ENCODE data around the gene LMBR1.

The LMBR1 gene

GRCh38 chr7:156753630-156754029 is 139.4 kb downstream of the LMBR1 start:
- no peak overlapping the region for H3K27ac ChIP-seq
- peaks cover 0 to 7% (median 0%) of the 10 kb centered on the region in 3 donors for H3K36me3 ChIP-seq
- H3K4me3 ChIP-seq = no peak overlapping the region
- TF ChIP-seq CTCF (IDR thresholded peaks at IDR 0.05) = no peak
- no peaks in the 10 kb centered on the region for H3K4me1 ChIP-seq
- H3K9me3 ChIP-seq = no peaks in the 10 kb centered on the region
- DNase-seq = no peak
- intact Hi-C loops (cut with DNase I; ENCODE audit: low total_unique reads) = no loop called here
- no peaks in the 10 kb centered on the region for H3K27me3 ChIP-seq

GRCh38 chr7:156753229-156753560 is 139.8 kb downstream of the LMBR1 start:
- TF ChIP-seq CTCF (IDR thresholded peaks at IDR 0.05) = no peak
- H3K27me3 ChIP-seq = no peaks in the 10 kb centered on the region
- H3K9me3 ChIP-seq = no peaks in the 10 kb centered on the region
- DNase-seq = no peak
- intact Hi-C loops (cut with DNase I; ENCODE audit: low total_unique reads) = no loop called here
- no peak overlapping the region for H3K27ac ChIP-seq
- no peak overlapping the region for H3K4me3 ChIP-seq
- H3K4me1 ChIP-seq = no peaks in the 10 kb centered on the region
- peaks cover 0 to 7% (median 0%) of the 10 kb centered on the region in 3 donors for H3K36me3 ChIP-seq

- Histone ChIP-seq H3K27ac (no peak overlapping the region), H3K9me3 (no peaks in the 10 kb centered on the region), H3K4me3 (no peak overlapping the region), H3K27me3 (no peaks in the 10 kb centered on the region), H3K4me1 (no peaks in the 10 kb centered on the region), H3K36me3 (peaks cover 0 to 7% (median 0%) of the 10 kb centered on the region in 3 donors)
- intact Hi-C loops (cut with DNase I; ENCODE audit: low total_unique reads) = no loop called here
- TF ChIP-seq CTCF (IDR thresholded peaks at IDR 0.05) = no peak
- DNase-seq = no peak
Measured at GRCh38 chr7:156752367-156753228, 140.4 kb downstream of the LMBR1 start.

GRCh38 chr7:156751319-156751718 is 141.7 kb downstream of the LMBR1 start:
- TF ChIP-seq CTCF (IDR thresholded peaks at IDR 0.05) = no peak
- no peaks in the 10 kb centered on the region for H3K9me3 ChIP-seq
- H3K27ac ChIP-seq = no peak overlapping the region
- H3K4me1 ChIP-seq = no peaks in the 10 kb centered on the region
- intact Hi-C loops (cut with DNase I; ENCODE audit: low total_unique reads) = no loop called here
- no peaks in the 10 kb centered on the region for H3K27me3 ChIP-seq
- no peak for DNase-seq
- peaks cover 0 to 7% (median 0%) of the 10 kb centered on the region in 3 donors for H3K36me3 ChIP-seq
- H3K4me3 ChIP-seq = no peak overlapping the region

- H3K4me1 ChIP-seq = no peaks in the 10 kb centered on the region
- H3K36me3 ChIP-seq = no peaks in the 10 kb centered on the region
- no peak for DNase-seq
- no peak for TF ChIP-seq CTCF (IDR thresholded peaks at IDR 0.05)
- no peaks in the 10 kb centered on the region for H3K27me3 ChIP-seq
- H3K4me3 ChIP-seq = no peak overlapping the region
- H3K27ac ChIP-seq = no peak overlapping the region
- no peaks in the 10 kb centered on the region for H3K9me3 ChIP-seq
- intact Hi-C loops (cut with DNase I; ENCODE audit: low total_unique reads) = no loop called here
Measured at GRCh38 chr7:156747718-156748117, 145.3 kb downstream of the LMBR1 start.
